ENCODE measurements around the gene BACH1. TPM values are rescaled to one million over a fixed set of nuclear protein-coding genes. Genes with fewer than 3 reads are reported as not detected.

Gene BACH1
- polyA plus RNA-seq, 1 of the 3 experiments (the other 2 are of a cell fraction) = 18.1 TPM

GRCh38 chr21:29372063-29372802 is 73.5 kb downstream of the BACH1 start:
- TF ChIP-seq RAD21 (IDR thresholded peaks at IDR 0.05; ENCODE audit: low read length) (peak; percentile 93), USF2 (IDR thresholded peaks at IDR 0.05; ENCODE audit: borderline replicate concordance, low read depth, low read length) (no peak), CTCF (IDR thresholded peaks at IDR 0.05) (peak; percentile 80), SMC3 (IDR thresholded peaks at IDR 0.05; ENCODE audit: low read depth, low read length) (peak; percentile 93), FOSL2 (IDR thresholded peaks at IDR 0.05; ENCODE audit: borderline replicate concordance, low read depth) (no peak)
- H3K4me1 ChIP-seq (ENCODE audit: control insufficient read depth in 1 of 2, insufficient read depth in 2 of 2, low read depth in 1 of 2, low read length in 1 of 2) = no peaks in the 10 kb centered on the region
- H3K4me2 ChIP-seq = no peak overlapping the region
- no peak overlapping the region for H2AFZ ChIP-seq (ENCODE audit: low read depth)
- H3K9me3 ChIP-seq = no peaks in the 10 kb centered on the region
- H3F3A ChIP-seq (replicated peaks; ENCODE audit: insufficient read depth) = no peaks in the 10 kb centered on the region
- DNase-seq = peak; percentile 50
- POLR2A ChIA-PET = no interaction called here
- H3K27me3 ChIP-seq (ENCODE audit: insufficient read depth) = no peaks in the 10 kb centered on the region
- H4K20me1 ChIP-seq (ENCODE audit: insufficient read depth) = no peaks in the 10 kb centered on the region
- no peaks in the 10 kb centered on the region for H3K9me2 ChIP-seq
- CTCF ChIA-PET = interaction anchor here (0.7 to 5.8 kb wide), 24 partner anchors 10 to 477 kb away, joined by 3 to 40 read pairs (median 3); no protein-coding TSS in a partner anchor
- peaks cover 2 to 22% of the 10 kb centered on the region in 2 experiments for H3K36me3 ChIP-seq (replicated peaks in 1 of 2; ENCODE audit: control insufficient read depth in 1 of 2, insufficient read depth in 2 of 2, low read length in 1 of 2)
- 36% methylated on average over 11 of the region's 11 CpGs for WGBS (ENCODE audit: low lambda C conversion rate)
- H3K9ac ChIP-seq = no peak overlapping the region
- H3K27ac ChIP-seq (ENCODE audit: low read depth in 2 of 2, low read length in 1 of 2) = no peak overlapping the region
- H3K4me3 ChIP-seq (ENCODE audit: low read depth in 2 of 2, low read length in 1 of 2) = no peak overlapping the region; a peak in 1 of 4 replicates
- no peaks in the 10 kb centered on the region for H3K79me2 ChIP-seq (ENCODE audit: insufficient read depth)

- TF ChIP-seq ELF1 (IDR thresholded peaks at IDR 0.05) (no peak), SMC3 (IDR thresholded peaks at IDR 0.05; ENCODE audit: low read depth, low read length) (no peak), RCOR1 (IDR thresholded peaks at IDR 0.05; ENCODE audit: low read length) (no peak), EP300 (IDR thresholded peaks at IDR 0.05; ENCODE audit: borderline replicate concordance in 1 of 2, low read depth in 1 of 2, low read length in 1 of 2) (no peak)
- H3K9me3 ChIP-seq = no peaks in the 10 kb centered on the region
- peaks cover 0 to 12% of the 10 kb centered on the region in 2 experiments; a peak in 2 of 4 replicates for H3K4me1 ChIP-seq (ENCODE audit: control insufficient read depth in 1 of 2, insufficient read depth in 2 of 2, low read depth in 1 of 2, low read length in 1 of 2)
- no peak overlapping the region for H3K4me3 ChIP-seq (ENCODE audit: low read depth in 2 of 2, low read length in 1 of 2)
- no peaks in the 10 kb centered on the region for H3K9me2 ChIP-seq
- DNase-seq = no peak
- POLR2A ChIA-PET = no interaction called here
- H2AFZ ChIP-seq (ENCODE audit: low read depth) = no peak overlapping the region
- no peak overlapping the region for H3K9ac ChIP-seq
- CTCF ChIA-PET = interaction anchor here (0.7 to 5.8 kb wide), 2 partner anchors 9 to 286 kb away, joined by 3 to 40 read pairs; no protein-coding TSS in a partner anchor
- no peaks in the 10 kb centered on the region for H3K27me3 ChIP-seq (ENCODE audit: insufficient read depth)
- peaks cover 0 to 18% of the 10 kb centered on the region in 2 experiments for H3K36me3 ChIP-seq (replicated peaks in 1 of 2; ENCODE audit: control insufficient read depth in 1 of 2, insufficient read depth in 2 of 2, low read length in 1 of 2)
- WGBS (ENCODE audit: low lambda C conversion rate) = 90% methylated on average over 1 of the region's 1 CpG
- no peak overlapping the region for H3K27ac ChIP-seq (ENCODE audit: low read depth in 2 of 2, low read length in 1 of 2)
- H3K4me2 ChIP-seq = no peak overlapping the region
- H3K79me2 ChIP-seq (ENCODE audit: insufficient read depth) = no peaks in the 10 kb centered on the region
- H3F3A ChIP-seq (replicated peaks; ENCODE audit: insufficient read depth) = no peaks in the 10 kb centered on the region
- no peaks in the 10 kb centered on the region for H4K20me1 ChIP-seq (ENCODE audit: insufficient read depth)
Measured at GRCh38 chr21:29374481-29374880, 75.8 kb downstream of the BACH1 start.
